Measurements from ENCODE around the gene ADGRE1. TPM values are rescaled to one million over a fixed set of nuclear protein-coding genes. Genes with fewer than 3 reads are reported as not detected.

Gene ADGRE1
- total RNA-seq, 3 donors from 2014 or later: 0.16 to 0.87 (median 0.29) TPM

DNA sequence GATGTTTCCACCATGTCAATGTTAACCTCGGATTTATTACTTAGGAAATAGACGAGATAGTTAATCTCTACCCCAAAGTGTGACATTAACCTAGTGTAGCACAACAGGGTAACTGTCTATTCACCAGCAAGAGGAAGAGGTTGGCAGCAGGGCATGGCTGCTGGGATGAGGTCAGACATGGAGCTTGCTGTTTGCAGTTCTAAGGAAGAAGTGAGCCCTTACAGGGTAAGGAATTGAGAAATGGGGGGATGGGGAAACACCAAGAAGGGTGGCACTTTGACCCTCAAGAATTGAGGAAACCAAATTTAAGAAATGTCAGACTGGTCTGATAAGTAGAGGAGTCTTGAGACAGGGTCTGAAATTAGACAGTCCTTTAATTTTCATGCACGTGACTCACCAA lies 71.4 kb downstream of the ADGRE1 start:
- Histone ChIP-seq H3K4me1 (ENCODE audit: low read depth) (no peaks in the 10 kb centered on the region), H3K4me3 (no peak overlapping the region), H3K9me3 (no peaks in the 10 kb centered on the region), H3K36me3 (ENCODE audit: low read depth) (no peaks in the 10 kb centered on the region)
- ATAC-seq: no peak
- TF ChIP-seq CTCF (IDR thresholded peaks at IDR 0.05): no peak
- DNase-seq: no peak
- intact Hi-C loops (cut with DNase I, micrococcal nuclease): no loop called here

DNA sequence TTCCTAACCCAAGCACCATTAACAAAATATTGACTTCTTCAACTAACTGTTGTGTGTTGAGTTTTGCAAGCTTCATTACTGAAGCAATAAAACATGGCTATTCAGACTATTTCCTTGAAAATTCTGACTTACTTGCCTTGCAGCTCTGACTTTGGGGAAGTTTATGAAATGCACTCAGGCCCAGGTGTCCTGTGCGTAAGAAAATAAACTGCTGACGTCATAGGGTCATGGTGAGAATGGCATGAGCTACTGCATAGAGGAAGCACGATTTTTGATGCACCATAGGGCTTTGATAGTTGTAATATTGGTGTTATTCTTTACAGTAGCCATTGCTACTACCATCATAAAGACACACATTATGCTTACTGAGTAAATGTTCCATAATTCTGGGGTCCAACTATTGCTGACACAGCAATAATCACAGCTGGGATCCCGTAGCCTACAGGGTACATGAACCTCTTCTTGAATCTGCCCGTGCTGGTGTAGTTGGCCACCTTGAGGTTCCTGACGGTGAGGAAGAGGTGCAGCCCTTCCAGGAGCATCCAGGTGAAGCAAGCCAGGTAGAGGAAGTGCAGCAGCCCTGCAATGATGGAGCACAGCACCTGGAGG lies 76.0 kb downstream of the ADGRE1 start:
- Histone ChIP-seq H3K36me3 (ENCODE audit: low read depth) (no peaks in the 10 kb centered on the region), H3K9me3 (no peaks in the 10 kb centered on the region), H3K4me1 (ENCODE audit: low read depth) (no peaks in the 10 kb centered on the region), H3K4me3 (no peak overlapping the region)
- DNase-seq (no peak), ATAC-seq (no peak)
- TF ChIP-seq CTCF (IDR thresholded peaks at IDR 0.05): no peak
- intact Hi-C loops (cut with DNase I, micrococcal nuclease): no loop called here

- Histone ChIP-seq H3K9me3 (no peaks in the 10 kb centered on the region), H3K36me3 (ENCODE audit: low read depth) (no peaks in the 10 kb centered on the region), H3K4me1 (ENCODE audit: low read depth) (no peaks in the 10 kb centered on the region), H3K4me3 (no peak overlapping the region)
- intact Hi-C loops (cut with DNase I, micrococcal nuclease): no loop called here
- ATAC-seq (no peak), DNase-seq (peak in 1 of 3 donors; percentile 41)
- no peak for TF ChIP-seq CTCF (IDR thresholded peaks at IDR 0.05)
These were observed 76.6 kb downstream of the ADGRE1 start for GRCh38 chr19:6963937-6964336.

DNA sequence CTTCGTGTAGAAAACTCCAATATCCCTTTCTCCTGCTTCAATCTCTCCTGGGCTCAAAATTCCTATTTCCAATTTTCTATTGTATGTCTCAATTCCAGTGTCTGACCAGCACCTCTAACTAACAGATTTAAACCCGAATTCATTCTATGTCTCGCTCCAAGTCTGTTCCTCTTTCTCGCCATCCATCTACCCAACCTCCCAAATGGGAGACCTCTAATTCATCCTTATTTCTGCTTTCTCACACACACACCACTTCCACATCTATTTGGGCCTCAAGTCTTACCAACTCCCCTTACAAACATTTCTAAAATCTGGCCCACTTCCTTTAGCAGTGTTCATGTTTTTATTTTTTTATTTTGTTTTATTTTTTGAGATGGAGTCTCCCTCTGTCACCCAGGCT lies 80.6 kb downstream of the ADGRE1 start:
- no peaks in the 10 kb centered on the region for H3K36me3 ChIP-seq (ENCODE audit: low read depth)
- no peak for TF ChIP-seq CTCF (IDR thresholded peaks at IDR 0.05)
- no peak for DNase-seq
- H3K4me1 ChIP-seq (ENCODE audit: low read depth): no peaks in the 10 kb centered on the region
- intact Hi-C loops (cut with DNase I, micrococcal nuclease): no loop called here
- H3K9me3 ChIP-seq: no peaks in the 10 kb centered on the region
- no peak overlapping the region for H3K4me3 ChIP-seq
- no peak for ATAC-seq

DNA sequence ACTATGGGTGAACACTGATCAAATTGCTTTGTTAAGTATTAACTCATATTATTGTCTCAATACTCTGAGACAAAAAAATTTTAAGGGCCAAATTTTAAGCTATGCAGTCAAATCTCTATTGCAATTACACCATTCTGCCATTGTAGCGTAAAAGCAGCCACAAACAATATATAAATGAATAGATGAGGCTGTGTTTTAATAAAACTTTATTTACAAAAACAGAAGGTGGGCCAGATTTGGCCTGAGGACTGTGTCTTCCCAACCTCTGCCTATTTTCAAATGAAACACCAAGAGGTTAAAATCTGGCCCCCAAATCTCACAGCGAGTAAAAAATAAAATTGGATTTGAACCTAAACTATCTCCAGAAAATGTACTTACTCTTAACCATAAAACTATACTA lies 82.1 kb downstream of the ADGRE1 start:
- Histone ChIP-seq H3K4me1 (ENCODE audit: low read depth) (no peaks in the 10 kb centered on the region), H3K36me3 (ENCODE audit: low read depth) (no peaks in the 10 kb centered on the region), H3K4me3 (no peak overlapping the region), H3K9me3 (no peaks in the 10 kb centered on the region)
- ATAC-seq (no peak), DNase-seq (no peak)
- intact Hi-C loops (cut with DNase I, micrococcal nuclease): no loop called here
- TF ChIP-seq CTCF (IDR thresholded peaks at IDR 0.05): no peak

- H3K9me3 ChIP-seq: no peaks in the 10 kb centered on the region
- intact Hi-C loops (cut with DNase I, micrococcal nuclease): no loop called here
- no peak overlapping the region for H3K4me3 ChIP-seq
- ATAC-seq (no peak), DNase-seq (no peak)
- TF ChIP-seq CTCF (IDR thresholded peaks at IDR 0.05): no peak
- H3K4me1 ChIP-seq (ENCODE audit: low read depth): no peaks in the 10 kb centered on the region
- no peaks in the 10 kb centered on the region for H3K36me3 ChIP-seq (ENCODE audit: low read depth)
These were observed 82.6 kb downstream of the ADGRE1 start for GRCh38 chr19:6970021-6970420.

Data from mucosa of descending colon (tissue), 3 donors.